K562 (cell line): Measurements from ENCODE around the gene TBC1D17. TPM values are rescaled to one million over a fixed set of nuclear protein-coding genes. Genes with fewer than 3 reads are reported as not detected.

Source experiments
- ARID4B ChIP-seq: sonication (generic); formaldehyde crosslinking; IDR thresholded peaks from 2 replicates; pipeline ENCODE4 v1.8.0; 2022; ENCODE audit warnings: mild to moderate bottlenecking, missing genetic modification reagents
- CHCHD3 ChIP-seq: fragments of 250-450 bp; sonication (Bioruptor Pico); IDR thresholded peaks from 2 replicates; pipeline ENCODE4 v2.1.2; 2022; ENCODE audit warnings: mild to moderate bottlenecking
- DACH1 ChIP-seq: fragments of 450-650 bp; IDR thresholded peaks from 2 replicates; pipeline ENCODE4 v1.6.1; 2018; ENCODE audit not compliant: partially characterized antibody
- DDX20 ChIP-seq: fragments of 450-650 bp; IDR thresholded peaks from 2 replicates; pipeline ENCODE4 v1.6.1; 2016; ENCODE audit warnings: missing genetic modification characterization, low read depth, mild to moderate bottlenecking, missing compliant biosample characterization, moderate library complexity
- EZH2 ChIP-seq: IDR thresholded peaks from 2 replicates; pipeline ENCODE4 v1.6.1; 2012; ENCODE audit warnings: low read depth, mild to moderate bottlenecking, inconsistent platforms, low read length, borderline replicate concordance
- FOXP4 ChIP-seq: sonication (generic); formaldehyde crosslinking; IDR thresholded peaks from 2 replicates; pipeline ENCODE4 v1.8.0; 2022; ENCODE audit warnings: mild to moderate bottlenecking, missing genetic modification reagents, borderline replicate concordance
- KDM1A ChIP-seq, 2 experiments: fragments of 450-650 bp; IDR thresholded peaks; 2 replicates each; pipeline ENCODE4 v1.6.1; 2016; ENCODE audit warnings: mild to moderate bottlenecking in 2 of 2
- MAFG ChIP-seq: fragments of 450-650 bp; conservative IDR thresholded peaks from 2 replicates; pipeline ENCODE4 v1.6.1; 2016; ENCODE audit warnings: missing genetic modification characterization, missing compliant biosample characterization
- NFXL1 ChIP-seq: fragments of 450-650 bp; formaldehyde crosslinking; IDR thresholded peaks from 2 replicates; pipeline ENCODE4 v1.4.0; 2021; ENCODE audit warnings: mild to moderate bottlenecking
- PPARD ChIP-seq: fragments of 250-450 bp; sonication (Bioruptor Pico); IDR thresholded peaks from 2 replicates; pipeline ENCODE4 v1.8.0; 2022; ENCODE audit warnings: inconsistent platforms, mild to moderate bottlenecking, moderate library complexity
- SFPQ ChIP-seq: fragments of 200-400 bp; formaldehyde crosslinking; IDR thresholded peaks from 2 replicates; pipeline ENCODE4 v1.6.1; 2017; ENCODE audit warnings: mild to moderate bottlenecking, low read depth, low read length, moderate library complexity
- SMARCB1 ChIP-seq: IDR thresholded peaks from 2 replicates; pipeline ENCODE4 v1.6.1; 2011; ENCODE audit warnings: improper control_type of control experiment, low read depth; ENCODE audit not compliant: insufficient read length
- TAF9B ChIP-seq: fragments of 450-650 bp; IDR thresholded peaks from 2 replicates; pipeline ENCODE4 v1.6.1; 2018; ENCODE audit warnings: mild to moderate bottlenecking; ENCODE audit not compliant: partially characterized antibody
- ZBTB8A ChIP-seq: fragments of 450-650 bp; IDR thresholded peaks from 2 replicates; pipeline ENCODE4 v1.6.1; 2018; ENCODE audit warnings: mild to moderate bottlenecking, moderate library complexity; ENCODE audit not compliant: partially characterized antibody
- ZFP91 ChIP-seq: sonication (generic); formaldehyde crosslinking; IDR thresholded peaks from 2 replicates; pipeline ENCODE4 v1.8.0; 2022; ENCODE audit warnings: mild to moderate bottlenecking, missing genetic modification reagents
- ZNF512 ChIP-seq: IDR thresholded peaks from 2 replicates; pipeline ENCODE4 v1.6.1; 2016; ENCODE audit warnings: missing genetic modification characterization, missing compliant biosample characterization
- polyA plus RNA-seq, 8 experiments: library from polyadenylated mRNA; depleted of rRNA in 4 of 8; stranded (reverse) in 5 of 8; unstranded in 3 of 8; fragments of >200 nt; fragmentation: Nextera tagmentation in 2 of 8; fragmentation: Illumina TruSeq in 1 of 8; extraction: Ambion mirVana in 2 of 8; extraction: Trizol in 1 of 8; gene quantifications; 2 replicates each; pipeline versions ENCODE4 v1.2.1 to v1.2.3, GENCODE V29; 2011 to 2014; ENCODE audit warnings: inconsistent platforms in 1 of 8, missing spikeins in 1 of 8
- total RNA-seq, 7 experiments: library from RNA; depleted of rRNA in 6 of 7; stranded (reverse); fragments of >200 nt in 6 of 7; fragmentation: Illumina TruSeq in 2 of 7; extraction: Trizol in 2 of 7; gene quantifications; 2 replicates each; pipeline versions ENCODE4 v1.2.1 to v1.2.3, GENCODE V29; 2011 to 2021; ENCODE audit warnings: low replicate concordance in 1 of 7

The TBC1D17 gene
- total and polyA plus RNA-seq, 9 of the 15 experiments (the other 6 are each of a cell fraction or from before 2014, with no cell fraction given), result 0.42 to 16.0 (median 3.8) TPM

GRCh38 chr19:49889687-49890348 lies 12.3 kb downstream of the TBC1D17 start (continued):
- TF ChIP-seq ZFP91 (CRISPR knock-in tag), result peak; percentile 78
- TF ChIP-seq KDM1A (IDR thresholded peaks at IDR 0.05), result peak in 1 of 2 experiments; percentile 37; a peak in 2 of 4 replicates
- no peak for TF ChIP-seq CHCHD3 (CRISPR knock-in tag)
- TF ChIP-seq MAFG, result no peak
- TF ChIP-seq EZH2, result no peak
- peak; percentile 99 for TF ChIP-seq ARID4B (CRISPR knock-in tag)
- TF ChIP-seq ZNF512 (tag), result no peak
- TF ChIP-seq NFXL1 (CRISPR knock-in tag), result no peak
- TF ChIP-seq ZBTB8A, result no peak
- no peak for TF ChIP-seq SMARCB1
- TF ChIP-seq DDX20 (tag), result no peak
- no peak for TF ChIP-seq SFPQ
- peak; percentile 99 for TF ChIP-seq FOXP4 (CRISPR knock-in tag)
- no peak for TF ChIP-seq PPARD
- no peak for TF ChIP-seq TAF9B
- no peak for TF ChIP-seq DACH1
